GM18909 (cell line): Measurements from ENCODE around the gene ATXN3.
"Not testable (repeated sequence)": the region's sequence is repeated elsewhere in the genome, so short reads cannot be mapped to it uniquely, and the experiment has no call there.

Experiments used
- ATAC-seq: cut with Tn5 transposase; IDR thresholded peaks from one replicate; pipeline ENCODE4 v1.9.1; 2021; ENCODE audit warnings: mild to moderate bottlenecking; ENCODE audit not compliant: unreplicated experiment, poor library complexity

ATXN3 gene

GRCh38 chr14:92088494-92088893 is 17.9 kb downstream of the ATXN3 start:
- no peak for ATAC-seq

GRCh38 chr14:92074555-92074954 is 31.8 kb downstream of the ATXN3 start:
- no peak for ATAC-seq

- ATAC-seq, result no peak
Observed at GRCh38 chr14:92058006-92058917, 48.1 kb downstream of the ATXN3 start.

- ATAC-seq, result no peak
Observed at GRCh38 chr14:92049781-92050180, 56.6 kb downstream of the ATXN3 start.

GRCh38 chr14:92049221-92049620 is 57.2 kb downstream of the ATXN3 start:
- ATAC-seq, result not testable (repeated sequence)

GRCh38 chr14:92045904-92046303 is 60.5 kb downstream of the ATXN3 start:
- not testable (repeated sequence) for ATAC-seq

- not testable (repeated sequence) for ATAC-seq
Observed at GRCh38 chr14:92041766-92042165, 64.6 kb downstream of the ATXN3 start.

- no peak for ATAC-seq
Observed at GRCh38 chr14:92041203-92041602, 65.2 kb downstream of the ATXN3 start.

GRCh38 chr14:92040431-92041051 is 65.8 kb downstream of the ATXN3 start:
- peak; percentile 31 for ATAC-seq

GRCh38 chr14:92039719-92040430 is 66.5 kb downstream of the ATXN3 start, which contains the start of gene TRIP11:
TRIP11 (minus strand) TSS chr14:92040059; CDS start chr14:92039685, 374 bp downstream.
- ATAC-seq, result peak; percentile 97

GRCh38 chr14:92039063-92039718 is 67.2 kb downstream of the ATXN3 start:
- peak; percentile 25 for ATAC-seq

- no peak for ATAC-seq
Observed at GRCh38 chr14:92037989-92038388, 68.4 kb downstream of the ATXN3 start.

GRCh38 chr14:92035890-92036289 is 70.5 kb downstream of the ATXN3 start:
- ATAC-seq, result no peak

- ATAC-seq, result no peak
Observed at GRCh38 chr14:92033906-92034687, 72.3 kb downstream of the ATXN3 start.

GRCh38 chr14:92033433-92033832 is 72.9 kb downstream of the ATXN3 start:
- no peak for ATAC-seq

- no peak for ATAC-seq
Observed at GRCh38 chr14:92026548-92027190, 79.7 kb downstream of the ATXN3 start.

- no peak for ATAC-seq
Observed at GRCh38 chr14:92022036-92022435, 84.3 kb downstream of the ATXN3 start.

- ATAC-seq, result no peak
Observed at GRCh38 chr14:92021523-92021922, 84.9 kb downstream of the ATXN3 start.

GRCh38 chr14:92014040-92014439 is 92.3 kb downstream of the ATXN3 start:
- ATAC-seq, result no peak
